Activated CD4-positive, alpha-beta T cell treated with anti-CD3 and anti-CD28 coated beads, Interleukin-2, amount 10 ng/mL, durations not matched to agents 7 days and 5 days (primary cell): ENCODE measurements around the gene DOK5. TPM values are rescaled to one million over a fixed set of nuclear protein-coding genes. Genes with fewer than 3 reads are reported as not detected.
"Not testable (repeated sequence)": the region's sequence is repeated elsewhere in the genome, so short reads cannot be mapped to it uniquely, and the experiment has no call there.

Experiments
- CTCF ChIA-PET: fragments of 350-600 bp; sonication (Branson Sonifier 250); formaldehyde crosslinking; loops from one replicate; lab custom pipeline; 2021; ENCODE audit warnings: antibody characterized with exemption; lab: Charles Lee
- POLR2A ChIA-PET: fragments of 350-600 bp; sonication (Branson Sonifier 250); formaldehyde crosslinking; loops from one replicate; lab custom pipeline; 2021; ENCODE audit warnings: antibody characterized with exemption; lab: Charles Lee
- DNase-seq: peaks from one replicate; pipeline ENCODE4 v3.0.0-alpha.2; 2020
- H3K27ac Mint-ChIP-seq: one replicate; pipeline ENCODE4 v1.8.0; 2021; ENCODE audit warnings: mild to moderate bottlenecking, moderate library complexity, mixed read lengths
- H3K27me3 Mint-ChIP-seq: one replicate; pipeline ENCODE4 v1.8.0; 2021; ENCODE audit warnings: mixed read lengths
- H3K36me3 Mint-ChIP-seq: one replicate; pipeline ENCODE4 v1.8.0; 2021; ENCODE audit warnings: low read depth, mixed read lengths
- H3K4me1 Mint-ChIP-seq: one replicate; pipeline ENCODE4 v1.8.0; 2021; ENCODE audit warnings: mixed read lengths
- H3K4me3 Mint-ChIP-seq: one replicate; pipeline ENCODE4 v1.8.0; 2021; ENCODE audit warnings: mild to moderate bottlenecking, moderate library complexity, mixed read lengths
- H3K9me3 Mint-ChIP-seq: one replicate; pipeline ENCODE4 v1.8.0; 2021; ENCODE audit warnings: mixed read lengths
- total RNA-seq, 2 experiments: library from RNA; stranded (reverse); gene quantifications; one replicate each; pipeline ENCODE4 v1.2.3, GENCODE V29; 2021

DOK5 gene
- total RNA-seq, 2 experiments from 2014 or later: not detected

- DNase-seq: no peak
Measured at GRCh38 chr20:54474866-54475265, 527 bp upstream of the DOK5 start.

GRCh38 chr20:54476169-54477009 is 996 bp downstream of the DOK5 start:
- Mint-ChIP-seq H3K4me1 (no peaks in the 10 kb centered on the region), H3K27ac (no peak overlapping the region), H3K4me3 (no peak overlapping the region), H3K9me3 (no peaks in the 10 kb centered on the region), H3K36me3 (no peaks in the 10 kb centered on the region), H3K27me3 (peaks cover 43% of the 10 kb centered on the region)
- DNase-seq: no peak
- ChIA-PET CTCF (no interaction called here), POLR2A (no interaction called here)

More at GRCh38 chr20:54474866-54475265, 527 bp upstream of the DOK5 start:
- POLR2A ChIA-PET: no interaction called here
- no peaks in the 10 kb centered on the region for H3K9me3 Mint-ChIP-seq
- peaks cover 43% of the 10 kb centered on the region for H3K27me3 Mint-ChIP-seq
- no peak overlapping the region for H3K27ac Mint-ChIP-seq
- CTCF ChIA-PET: no interaction called here
- H3K36me3 Mint-ChIP-seq: no peaks in the 10 kb centered on the region
- H3K4me3 Mint-ChIP-seq: no peak overlapping the region
- no peaks in the 10 kb centered on the region for H3K4me1 Mint-ChIP-seq

- no peaks in the 10 kb centered on the region for H3K36me3 Mint-ChIP-seq
- POLR2A ChIA-PET: no interaction called here
- CTCF ChIA-PET: no interaction called here
- H3K27me3 Mint-ChIP-seq: peaks cover 43% of the 10 kb centered on the region
- no peaks in the 10 kb centered on the region for H3K9me3 Mint-ChIP-seq
- H3K4me1 Mint-ChIP-seq: no peaks in the 10 kb centered on the region
- no peak overlapping the region for H3K4me3 Mint-ChIP-seq
- no peak for DNase-seq
- H3K27ac Mint-ChIP-seq: no peak overlapping the region
Measured at GRCh38 chr20:54477191-54477955, 2.0 kb downstream of the DOK5 start.

DNA sequence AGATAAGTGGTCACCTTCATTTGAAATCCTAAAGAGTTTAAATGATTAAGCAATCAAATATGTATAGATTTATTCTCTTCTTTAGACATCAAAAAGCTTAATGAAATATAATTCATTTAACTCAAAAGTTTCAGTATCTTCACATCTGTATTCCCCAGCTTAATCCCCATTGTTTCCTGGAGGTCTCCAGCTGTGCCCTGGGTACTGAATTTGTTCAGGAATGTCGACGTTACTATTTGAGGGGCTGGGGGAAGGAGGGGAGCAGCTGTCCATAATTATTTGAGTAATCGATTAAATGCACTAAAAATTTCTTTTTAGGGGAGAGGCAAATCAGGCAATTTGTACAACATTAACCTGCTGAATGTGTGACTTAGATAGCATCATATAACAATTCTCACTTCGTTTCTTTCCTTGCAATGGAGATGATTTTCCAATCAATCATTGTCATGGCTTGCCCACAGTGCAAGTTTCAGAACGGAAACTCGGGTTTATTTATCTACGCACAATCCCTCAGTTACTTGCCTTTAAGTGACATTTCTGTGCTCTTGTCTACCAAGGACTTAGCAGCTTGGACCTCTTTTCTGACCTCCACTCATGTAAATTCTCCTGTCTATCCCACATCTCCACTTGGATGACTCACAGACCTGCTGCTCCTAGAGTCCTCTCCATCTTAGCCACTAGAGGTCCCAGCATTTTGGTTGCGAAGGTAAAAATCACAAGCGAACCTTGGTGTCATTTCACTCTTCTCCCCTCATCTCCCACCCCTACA is 3.9 kb downstream of the DOK5 start:
- Mint-ChIP-seq H3K27ac (no peak overlapping the region), H3K4me1 (no peaks in the 10 kb centered on the region), H3K27me3 (peaks cover 30% of the 10 kb centered on the region), H3K36me3 (no peaks in the 10 kb centered on the region), H3K4me3 (no peak overlapping the region), H3K9me3 (no peaks in the 10 kb centered on the region)
- DNase-seq: no peak
- CTCF ChIA-PET: no interaction called here
- POLR2A ChIA-PET: no interaction called here

- POLR2A ChIA-PET, H3K36me3 Mint-ChIP-seq, H3K27ac Mint-ChIP-seq, CTCF ChIA-PET, H3K4me3 Mint-ChIP-seq, H3K9me3 Mint-ChIP-seq, DNase-seq, H3K4me1 Mint-ChIP-seq: not testable (repeated sequence)
- H3K27me3 Mint-ChIP-seq: peaks cover 24% of the 10 kb centered on the region
Measured at GRCh38 chr20:54479937-54480336, 4.5 kb downstream of the DOK5 start.

- no peaks in the 10 kb centered on the region for H3K9me3 Mint-ChIP-seq
- no peaks in the 10 kb centered on the region for H3K4me1 Mint-ChIP-seq
Measured at GRCh38 chr20:54481442-54481841, 6.0 kb downstream of the DOK5 start.

DNA sequence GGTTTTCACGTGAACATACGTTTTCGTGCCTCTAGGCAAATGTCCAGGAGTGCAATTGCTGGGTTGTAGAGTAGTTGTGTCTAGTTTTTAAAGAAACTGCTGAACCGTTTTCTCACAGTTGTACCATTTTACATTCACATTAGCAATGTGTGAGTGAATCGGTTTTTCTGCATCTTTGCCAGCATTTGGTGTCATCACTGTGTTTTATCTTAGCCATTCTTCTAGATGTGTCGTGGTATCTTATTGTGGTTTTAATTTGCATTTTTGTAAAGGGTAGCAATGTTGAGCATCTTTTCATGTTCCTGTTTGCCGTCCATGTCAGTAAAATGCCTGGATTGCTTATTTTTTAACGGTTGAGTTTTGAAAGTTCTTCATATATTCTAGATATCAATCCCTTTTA is 10.2 kb downstream of the DOK5 start:
- CTCF ChIA-PET: no interaction called here
- no peak for DNase-seq
- no peaks in the 10 kb centered on the region for H3K27me3 Mint-ChIP-seq
- no peak overlapping the region for H3K27ac Mint-ChIP-seq
- H3K9me3 Mint-ChIP-seq: no peaks in the 10 kb centered on the region
- POLR2A ChIA-PET: no interaction called here
- H3K4me1 Mint-ChIP-seq: no peaks in the 10 kb centered on the region
- no peaks in the 10 kb centered on the region for H3K36me3 Mint-ChIP-seq
- H3K4me3 Mint-ChIP-seq: no peak overlapping the region

More at GRCh38 chr20:54481442-54481841, 6.0 kb downstream of the DOK5 start:
- Mint-ChIP-seq H3K27me3 (peaks cover 14% of the 10 kb centered on the region), H3K27ac (no peak overlapping the region), H3K36me3 (no peaks in the 10 kb centered on the region), H3K4me3 (no peak overlapping the region)
- DNase-seq: no peak
- ChIA-PET CTCF (no interaction called here), POLR2A (no interaction called here)

DNA sequence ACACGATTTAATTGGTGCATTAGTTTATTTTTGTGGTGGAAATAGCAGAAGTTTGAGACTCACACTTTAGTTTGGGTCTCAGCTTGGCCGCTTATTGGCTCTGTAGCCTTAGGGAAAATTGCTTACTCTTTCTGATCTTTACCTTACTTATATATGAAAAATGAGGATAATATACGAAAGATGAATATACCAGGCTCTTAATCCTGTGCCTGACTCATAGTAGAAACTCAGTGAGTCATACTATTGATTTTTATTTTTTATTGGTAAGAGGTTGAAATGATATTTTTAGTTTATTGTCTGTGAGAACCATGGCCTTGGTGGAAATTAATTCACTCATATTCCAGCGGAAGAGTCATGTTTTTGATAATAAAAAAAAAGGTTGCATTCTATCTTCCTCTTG is 11.2 kb downstream of the DOK5 start:
- CTCF ChIA-PET: interaction anchor here (0.6 kb wide), 1 partner anchor 15 kb away, joined by 3 read pairs; no protein-coding TSS in a partner anchor
- Mint-ChIP-seq H3K4me1 (no peaks in the 10 kb centered on the region), H3K4me3 (no peak overlapping the region), H3K27me3 (no peaks in the 10 kb centered on the region), H3K27ac (no peak overlapping the region), H3K9me3 (no peaks in the 10 kb centered on the region), H3K36me3 (no peaks in the 10 kb centered on the region)
- DNase-seq: no peak
- POLR2A ChIA-PET: no interaction called here

DNA sequence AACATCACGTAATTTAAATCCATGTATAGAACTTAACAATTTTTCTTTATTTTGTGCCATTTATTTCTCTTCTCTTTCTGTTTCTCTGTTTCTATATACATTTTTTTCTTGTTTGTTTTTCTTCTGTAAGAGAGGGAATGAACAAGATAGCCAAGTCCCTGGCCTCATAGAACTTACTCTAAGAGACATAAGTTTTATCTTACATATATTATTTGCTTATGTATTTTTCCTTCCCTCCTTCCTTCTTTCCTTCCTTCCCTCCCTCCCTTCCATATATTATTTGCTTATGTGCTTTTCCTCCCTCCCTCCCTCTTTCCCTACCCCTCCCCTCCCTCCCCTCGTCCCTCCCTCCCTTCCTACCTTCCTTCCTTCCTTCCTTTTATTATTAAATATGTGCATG is 13.0 kb downstream of the DOK5 start:
- Mint-ChIP-seq H3K36me3 (no peaks in the 10 kb centered on the region), H3K9me3 (no peaks in the 10 kb centered on the region), H3K27ac (no peak overlapping the region), H3K4me1 (no peaks in the 10 kb centered on the region), H3K27me3 (no peaks in the 10 kb centered on the region), H3K4me3 (no peak overlapping the region)
- CTCF ChIA-PET: no interaction called here
- POLR2A ChIA-PET: no interaction called here
- no peak for DNase-seq

DNA sequence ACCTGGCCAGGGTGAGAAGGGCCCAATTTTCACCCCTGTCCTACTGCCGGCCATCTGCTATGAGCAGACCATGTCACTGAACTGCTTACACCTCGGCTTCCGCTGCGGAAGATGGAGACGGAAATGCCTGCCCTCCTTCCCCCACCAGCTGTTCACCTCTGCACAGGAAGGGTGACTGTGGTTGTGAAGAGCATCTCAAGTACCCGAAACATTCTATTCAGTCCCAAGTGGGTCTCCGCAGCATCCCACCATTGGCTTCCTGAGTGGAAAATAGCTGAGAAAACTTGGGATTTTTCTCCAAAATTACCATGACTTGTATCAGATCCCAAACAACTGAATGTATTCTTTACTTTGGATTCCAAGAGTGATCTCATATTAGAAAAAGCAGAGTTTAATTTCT is 16.1 kb downstream of the DOK5 start:
- H3K27ac Mint-ChIP-seq: no peak overlapping the region
- ChIA-PET POLR2A (no interaction called here), CTCF (no interaction called here)
- no peaks in the 10 kb centered on the region for H3K9me3 Mint-ChIP-seq
- H3K4me3 Mint-ChIP-seq: no peak overlapping the region
- no peaks in the 10 kb centered on the region for H3K27me3 Mint-ChIP-seq
- H3K36me3 Mint-ChIP-seq: no peaks in the 10 kb centered on the region
- no peak for DNase-seq
- H3K4me1 Mint-ChIP-seq: no peaks in the 10 kb centered on the region

DNA sequence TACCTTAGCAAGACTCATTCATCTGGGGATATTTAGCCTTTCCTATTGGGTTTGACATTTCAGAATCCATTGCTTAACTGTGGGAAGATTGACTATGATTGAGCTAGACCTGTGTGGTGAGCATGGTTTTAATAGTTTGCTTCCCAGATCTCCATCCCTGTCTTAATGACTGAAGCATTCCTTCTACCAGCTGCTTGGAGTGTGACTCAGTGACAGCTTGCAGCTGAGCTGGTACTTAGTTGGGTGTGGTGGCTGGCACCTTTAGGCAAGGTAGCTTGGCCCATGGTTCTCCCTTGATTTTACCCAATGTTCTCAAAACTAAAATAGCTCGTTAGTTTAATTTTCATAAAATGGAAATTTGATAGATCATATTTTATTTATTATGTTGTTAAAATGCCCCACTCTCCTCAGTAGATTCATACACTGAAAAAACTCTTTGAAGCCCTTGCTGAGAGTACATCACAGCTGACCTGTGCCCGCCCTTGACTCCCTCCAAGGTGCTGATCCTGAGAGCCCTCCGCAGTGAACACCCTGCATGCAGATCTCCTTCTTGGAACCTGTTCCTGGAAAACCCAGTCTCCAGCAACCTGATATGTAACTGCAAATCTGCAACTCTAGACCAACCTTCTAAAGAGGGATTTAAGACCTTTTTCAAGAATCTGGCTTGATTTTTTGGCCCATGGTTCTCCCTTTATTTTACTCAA is 19.1 kb downstream of the DOK5 start:
- Mint-ChIP-seq H3K27me3 (no peaks in the 10 kb centered on the region), H3K27ac (no peak overlapping the region), H3K4me1 (no peaks in the 10 kb centered on the region), H3K9me3 (no peaks in the 10 kb centered on the region), H3K36me3 (no peaks in the 10 kb centered on the region), H3K4me3 (no peak overlapping the region)
- ChIA-PET POLR2A (no interaction called here), CTCF (no interaction called here)
- DNase-seq: no peak

DNA sequence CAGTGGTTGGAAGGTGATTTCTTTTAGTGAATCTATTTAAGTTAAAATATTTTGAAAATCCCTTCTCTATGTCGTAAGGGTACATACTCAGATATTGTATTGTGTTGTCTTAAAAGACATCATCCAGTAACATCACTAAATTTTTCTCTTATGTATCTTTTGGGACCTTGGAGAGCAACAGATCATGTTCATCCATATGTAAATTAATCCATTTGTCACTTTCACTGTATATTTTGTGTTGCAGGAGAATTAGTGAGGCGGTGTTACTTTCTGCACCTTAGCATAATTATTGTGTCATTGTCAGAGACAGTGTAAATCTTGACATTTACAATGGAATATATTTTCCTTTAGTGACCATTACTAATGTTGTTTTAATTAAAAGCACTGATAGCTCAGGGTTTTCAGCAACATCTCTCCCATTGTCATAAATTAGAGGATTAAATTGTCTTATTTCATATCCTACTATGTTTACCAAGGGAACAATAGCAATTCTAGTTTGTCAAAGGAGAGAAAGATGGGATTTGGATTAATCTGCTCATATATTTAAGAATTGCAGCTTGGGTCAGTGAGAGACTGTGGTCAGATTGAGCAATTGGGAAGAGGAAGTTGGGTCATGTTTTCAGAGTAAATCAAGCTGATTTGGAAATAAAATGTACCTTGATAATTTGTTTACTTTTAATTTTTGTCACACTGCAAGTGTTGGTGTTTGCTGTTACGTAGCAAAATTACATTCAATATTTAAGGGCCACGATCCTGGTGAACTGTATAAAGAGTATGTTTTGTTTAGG is 22.7 kb downstream of the DOK5 start:
- Mint-ChIP-seq H3K4me1 (no peaks in the 10 kb centered on the region), H3K9me3 (no peaks in the 10 kb centered on the region), H3K27me3 (no peaks in the 10 kb centered on the region), H3K27ac (no peak overlapping the region), H3K36me3 (no peaks in the 10 kb centered on the region), H3K4me3 (no peak overlapping the region)
- no peak for DNase-seq
- ChIA-PET POLR2A (no interaction called here), CTCF (no interaction called here)
